WTC11 (cell line): ENCODE measurements around the gene TPRX1. TPM values are rescaled to one million over a fixed set of nuclear protein-coding genes. Genes with fewer than 3 reads are reported as not detected.

Experiments
- ATAC-seq: fragments of 200-7000 bp; cut with Tn5 transposase; 2 replicates; pipeline ENCODE4 v1.10.0; 2021; ENCODE audit warnings: mild to moderate bottlenecking, moderate library complexity
- CTCF ChIA-PET: fragments of 300-600 bp; sonication (Branson Sonifier 250); formaldehyde crosslinking; loops from one replicate; lab custom pipeline; 2021; ENCODE audit warnings: antibody characterized with exemption; lab: Charles Lee
- POLR2A ChIA-PET: fragments of 350-600 bp; sonication (Branson Sonifier 250); formaldehyde crosslinking; loops from one replicate; lab custom pipeline; 2021; ENCODE audit warnings: antibody characterized with exemption; lab: Charles Lee
- DNase-seq: peaks from one replicate; pipeline ENCODE4 v3.0.0; 2021; ENCODE audit warnings: low spot score
- H3K27ac Mint-ChIP-seq: 2 replicates; pipeline ENCODE4 v1.8.0; 2021; ENCODE audit warnings: mixed read lengths
- H3K27me3 Mint-ChIP-seq: 2 replicates; pipeline ENCODE4 v1.8.0; 2021; ENCODE audit warnings: low read depth, mild to moderate bottlenecking, moderate library complexity, mixed read lengths
- H3K36me3 Mint-ChIP-seq: 2 replicates; pipeline ENCODE4 v1.8.0; 2021; ENCODE audit warnings: mixed read lengths
- H3K4me1 Mint-ChIP-seq: 2 replicates; pipeline ENCODE4 v1.8.0; 2022; ENCODE audit warnings: mixed read lengths
- H3K4me3 Mint-ChIP-seq: 2 replicates; pipeline ENCODE4 v1.8.0; 2021; ENCODE audit warnings: mild to moderate bottlenecking, moderate library complexity, mixed read lengths
- H3K9me3 Mint-ChIP-seq: 2 replicates; pipeline ENCODE4 v1.8.0; 2021; ENCODE audit warnings: mixed read lengths
- CBFB ChIP-seq: sonication (generic); formaldehyde crosslinking; IDR thresholded peaks from 2 replicates; pipeline ENCODE4 v1.8.1; 2022; ENCODE audit warnings: mild to moderate bottlenecking, low read depth, missing genetic modification reagents
- HMGA2 ChIP-seq: fragments of 250-450 bp; sonication (Bioruptor Pico); IDR thresholded peaks from 2 replicates; pipeline ENCODE4 v1.4.0; 2021; ENCODE audit warnings: mild to moderate bottlenecking, moderate library complexity
- ZNF671 ChIP-seq: fragments of 250-450 bp; sonication (Bioruptor Pico); IDR thresholded peaks from 2 replicates; pipeline ENCODE4 v1.8.0; 2021; ENCODE audit warnings: mild to moderate bottlenecking
- total RNA-seq: library from RNA; stranded (reverse); gene quantifications from 3 replicates; pipeline ENCODE4 v1.2.3, GENCODE V29; 2021

The TPRX1 gene
- total RNA-seq, 1 experiment from 2014 or later, result not detected

DNA sequence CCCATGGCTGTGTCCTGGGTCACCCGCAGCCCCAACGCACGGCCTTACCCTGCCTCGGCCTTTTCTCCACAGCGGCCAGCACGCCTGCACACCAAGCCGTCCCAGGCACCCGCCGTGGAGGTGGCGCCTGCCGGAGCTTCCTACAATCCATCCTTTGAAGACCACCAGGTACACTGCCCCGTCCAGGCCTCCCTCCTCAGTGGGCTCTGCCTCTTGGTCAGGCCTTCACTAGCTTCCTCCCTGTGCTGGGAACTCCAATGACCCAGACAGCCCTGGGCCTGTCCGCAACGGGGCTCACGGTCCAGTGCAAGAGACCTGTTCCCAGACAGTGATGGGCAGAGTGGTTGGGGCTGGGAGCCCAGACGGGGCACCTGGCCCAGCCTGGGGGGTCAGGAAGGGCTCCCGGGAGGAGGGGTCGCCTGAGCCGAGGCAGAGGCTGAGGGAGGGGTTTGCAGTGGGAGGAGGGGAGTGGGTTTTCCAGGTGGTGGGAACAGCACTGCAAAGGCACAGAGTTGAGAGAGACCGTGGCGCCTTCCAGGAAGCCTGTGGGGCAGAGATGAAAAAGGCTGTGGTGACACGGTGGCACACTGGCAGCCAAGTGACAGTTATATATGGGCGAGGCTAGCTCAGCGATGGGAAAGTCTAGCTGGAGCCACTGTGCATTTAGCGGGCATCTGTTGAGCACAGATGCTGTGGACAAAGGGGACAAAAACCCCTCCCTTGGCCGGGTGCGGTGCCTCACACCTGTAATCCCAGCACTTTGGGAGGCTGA, 51.7 kb downstream of the TPRX1 start:
- H3K27ac Mint-ChIP-seq, result no peak overlapping the region
- TF ChIP-seq CBFB (CRISPR knock-in tag), result no peak
- no peak for TF ChIP-seq ZNF671 (CRISPR knock-in tag)
- TF ChIP-seq HMGA2 (CRISPR knock-in tag), result no peak
- no peaks in the 10 kb centered on the region for H3K27me3 Mint-ChIP-seq
- ChIA-PET CTCF (interaction anchor here (0.6 to 4.8 kb wide), 4 partner anchors 11 to 237 kb away, joined by 3 to 26 read pairs (median 4); no protein-coding TSS in a partner anchor), POLR2A (interaction anchor here (0.8 kb wide), 1 partner anchor 9 kb away, joined by 4 read pairs; no protein-coding TSS in a partner anchor)
- H3K4me3 Mint-ChIP-seq, result no peak overlapping the region
- H3K4me1 Mint-ChIP-seq, result no peaks in the 10 kb centered on the region
- H3K9me3 Mint-ChIP-seq, result no peaks in the 10 kb centered on the region
- H3K36me3 Mint-ChIP-seq, result peaks cover 67% of the 10 kb centered on the region
- DNase-seq (no peak), ATAC-seq (no peak)

Other genes starting within 250 kb of the TPRX1 start
- 0.07 to 0.09 TPM (median 0.09 TPM) in 3 replicates for gene ZNF541, start 231.4 kb downstream of the TPRX1 start, total RNA-seq
- 23.0 to 30.3 TPM (median 26.0 TPM) in 3 replicates for gene BICRA, start 195.4 kb downstream of the TPRX1 start, total RNA-seq
- 11.8 to 15.5 TPM (median 15.4 TPM) in 3 replicates for gene EHD2, start 91.1 kb downstream of the TPRX1 start, total RNA-seq
- gene NOP53, start 59.0 kb downstream of the TPRX1 start, total RNA-seq, result 289 to 315 TPM (median 310 TPM) in 3 replicates
- gene SELENOW, start 25.8 kb downstream of the TPRX1 start, total RNA-seq, result 391 to 430 TPM (median 422 TPM) in 3 replicates
- gene CRX, start 17.4 kb upstream of the TPRX1 start, total RNA-seq, result 0.17 to 0.53 TPM (median 0.25 TPM) in 3 replicates
- gene TPRX2, start 54.7 kb upstream of the TPRX1 start, total RNA-seq, result not detected in 3 replicates
- 0.18 to 0.32 TPM (median 0.31 TPM) in 3 replicates for gene SULT2A1, start 81.8 kb upstream of the TPRX1 start, total RNA-seq
- not detected in 3 replicates for gene BSPH1, start 187.6 kb upstream of the TPRX1 start, total RNA-seq
- not detected in 3 replicates for gene ELSPBP1, start 190.1 kb upstream of the TPRX1 start, total RNA-seq
- not detected in 3 replicates for gene CABP5, start 239.5 kb upstream of the TPRX1 start, total RNA-seq